Upper lobe of right lung (tissue), 1 donor: ENCODE results near the gene BTF3. TPM values are rescaled to one million over a fixed set of nuclear protein-coding genes. Genes with fewer than 3 reads are reported as not detected.

Experiments
- ATAC-seq: fragments of 200-7000 bp; cut with Tn5 transposase; one replicate; pipeline ENCODE4 v1.9.1; 2020; ENCODE audit warnings: mild to moderate bottlenecking, moderate library complexity
- DNase-seq: peaks from one replicate; pipeline ENCODE4 v3.0.0-alpha.2; 2020
- H3K27ac ChIP-seq: fragments of 200-600 bp; one replicate; pipeline ENCODE4 v1.8.0; 2022
- H3K27me3 ChIP-seq: fragments of 200-600 bp; one replicate; pipeline ENCODE4 v1.8.0; 2022; ENCODE audit warnings: mild to moderate bottlenecking
- H3K36me3 ChIP-seq: fragments of 200-600 bp; one replicate; pipeline ENCODE4 v1.8.0; 2022
- H3K4me1 ChIP-seq: fragments of 200-600 bp; one replicate; pipeline ENCODE4 v1.8.0; 2022
- H3K4me3 ChIP-seq: fragments of 200-600 bp; one replicate; pipeline ENCODE4 v1.8.0; 2022; ENCODE audit warnings: mild to moderate bottlenecking
- H3K9me3 ChIP-seq: fragments of 200-600 bp; one replicate; pipeline ENCODE4 v1.8.0; 2022
- intact Hi-C: fragments of 100-400 bp; cut with DNase I; formaldehyde crosslinking; loops from one replicate; pipeline ENCODE4 v1.11.0; 2022
- total RNA-seq: library from RNA; stranded (reverse); fragmentation: NEBNext Ultra II Directional; extraction: Animal tissue kit (Norgen Biotek cat#: 25700); gene quantifications from one replicate; pipeline ENCODE4 v1.2.1, GENCODE V29; 2021
- TF ChIP-seq, protein P1 (sequence below): fragments of 200-600 bp; IDR thresholded peaks from one replicate; pipeline ENCODE4 v1.8.0; 2022; ENCODE audit warnings: antibody characterized with exemption
- donor health status: DM: no; HTN: yes; CAD: no; lungs with severe emphysema.

Gene BTF3
- total RNA-seq, 1 donor from 2014 or later: 394 TPM

DNA sequence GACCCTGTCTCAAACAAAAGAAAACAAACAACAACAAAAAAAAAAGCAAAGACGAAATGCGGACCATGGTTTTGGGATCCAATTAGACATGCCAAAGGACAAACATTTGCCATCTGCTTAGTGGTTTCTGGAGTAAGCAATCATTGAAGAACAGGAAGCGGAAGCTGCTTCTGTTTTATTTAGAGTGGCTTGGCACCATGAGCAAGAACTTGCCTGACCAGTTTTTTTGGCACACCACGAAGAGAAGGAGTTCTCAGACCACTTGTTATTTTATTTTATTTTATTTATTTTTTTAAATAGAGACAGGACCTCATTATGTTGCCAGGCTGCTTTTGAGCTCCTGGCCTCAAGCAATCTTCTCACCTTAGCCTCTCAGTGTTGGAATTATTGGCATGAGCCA is 17.0 kb downstream of the BTF3 start:
- no peak overlapping the region for H3K4me3 ChIP-seq
- peak overlapping the region; percentile 53 for H3K27ac ChIP-seq
- no peaks in the 10 kb centered on the region for H3K36me3 ChIP-seq
- DNase-seq (no peak), ATAC-seq (peak; percentile 51)
- no peaks in the 10 kb centered on the region for H3K9me3 ChIP-seq
- intact Hi-C loops: no loop called here
- no peaks in the 10 kb centered on the region for H3K27me3 ChIP-seq
- H3K4me1 ChIP-seq: peaks cover 3% of the 10 kb centered on the region
- TF ChIP-seq, protein P1, sequence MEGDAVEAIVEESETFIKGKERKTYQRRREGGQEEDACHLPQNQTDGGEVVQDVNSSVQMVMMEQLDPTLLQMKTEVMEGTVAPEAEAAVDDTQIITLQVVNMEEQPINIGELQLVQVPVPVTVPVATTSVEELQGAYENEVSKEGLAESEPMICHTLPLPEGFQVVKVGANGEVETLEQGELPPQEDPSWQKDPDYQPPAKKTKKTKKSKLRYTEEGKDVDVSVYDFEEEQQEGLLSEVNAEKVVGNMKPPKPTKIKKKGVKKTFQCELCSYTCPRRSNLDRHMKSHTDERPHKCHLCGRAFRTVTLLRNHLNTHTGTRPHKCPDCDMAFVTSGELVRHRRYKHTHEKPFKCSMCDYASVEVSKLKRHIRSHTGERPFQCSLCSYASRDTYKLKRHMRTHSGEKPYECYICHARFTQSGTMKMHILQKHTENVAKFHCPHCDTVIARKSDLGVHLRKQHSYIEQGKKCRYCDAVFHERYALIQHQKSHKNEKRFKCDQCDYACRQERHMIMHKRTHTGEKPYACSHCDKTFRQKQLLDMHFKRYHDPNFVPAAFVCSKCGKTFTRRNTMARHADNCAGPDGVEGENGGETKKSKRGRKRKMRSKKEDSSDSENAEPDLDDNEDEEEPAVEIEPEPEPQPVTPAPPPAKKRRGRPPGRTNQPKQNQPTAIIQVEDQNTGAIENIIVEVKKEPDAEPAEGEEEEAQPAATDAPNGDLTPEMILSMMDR: no peak

DNA sequence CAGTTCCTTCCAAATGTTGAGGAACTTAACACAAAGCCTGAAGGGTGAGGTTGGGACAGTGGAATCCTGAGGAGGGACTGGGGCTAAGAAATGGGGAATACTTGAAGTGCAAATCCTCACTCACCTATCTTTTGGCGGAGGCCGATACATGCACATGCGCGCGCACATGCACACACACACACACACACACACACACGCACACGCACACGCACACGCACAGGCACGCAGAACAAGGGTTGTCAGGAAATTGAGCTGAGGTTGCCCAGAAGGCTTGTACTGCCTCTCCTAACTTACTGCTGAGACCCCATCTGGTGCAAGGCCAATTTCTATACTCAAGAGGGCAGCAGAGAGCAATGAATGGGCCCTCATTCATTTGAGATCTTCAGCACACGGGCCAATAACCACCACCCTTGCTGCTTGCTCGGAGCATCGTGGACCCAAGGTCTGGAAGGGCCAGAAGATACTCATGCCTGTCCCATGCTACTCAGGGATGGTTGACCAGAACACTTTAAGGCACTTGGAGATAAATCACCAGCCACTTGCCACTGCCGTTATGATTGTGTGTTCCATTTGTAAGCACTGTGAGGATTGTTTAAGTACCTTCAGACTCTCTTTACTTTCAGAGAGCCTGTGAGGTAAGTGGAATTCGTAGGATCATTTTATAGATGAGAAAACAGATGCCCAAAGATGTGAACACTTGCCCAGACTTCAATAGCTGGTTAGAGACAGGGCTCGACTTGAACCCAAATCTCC is 21.5 kb downstream of the BTF3 start:
- Histone ChIP-seq H3K36me3 (no peaks in the 10 kb centered on the region), H3K4me3 (no peak overlapping the region), H3K9me3 (no peaks in the 10 kb centered on the region), H3K4me1 (peaks cover 3% of the 10 kb centered on the region), H3K27ac (no peak overlapping the region), H3K27me3 (no peaks in the 10 kb centered on the region)
- TF ChIP-seq, protein P1: peak; percentile 66
- intact Hi-C loops: no loop called here
- DNase-seq (no peak), ATAC-seq (peak; percentile 97)

DNA sequence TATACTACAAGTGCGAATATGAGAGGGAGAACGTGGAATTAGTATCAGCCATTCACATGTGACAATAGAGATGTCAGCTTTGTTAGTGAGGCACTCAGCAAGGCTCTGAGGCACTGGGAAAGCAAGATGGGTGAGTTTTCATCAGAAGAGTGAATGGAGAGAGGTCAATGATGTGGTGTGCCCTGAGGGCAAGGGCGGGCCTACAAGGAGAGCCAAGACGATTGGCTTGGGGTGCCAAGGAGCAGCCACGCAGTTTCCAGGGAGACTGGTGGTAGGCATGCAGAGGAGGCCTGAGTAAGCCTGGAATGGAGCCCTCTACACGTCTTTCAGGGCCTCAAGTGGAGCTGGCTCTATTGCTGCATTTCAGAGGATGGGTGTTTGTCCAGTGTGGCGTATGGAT is 24.7 kb downstream of the BTF3 start:
- no peak overlapping the region for H3K27ac ChIP-seq
- DNase-seq: no peak
- ATAC-seq: no peak
- H3K27me3 ChIP-seq: no peaks in the 10 kb centered on the region
- no peaks in the 10 kb centered on the region for H3K36me3 ChIP-seq
- intact Hi-C loops: no loop called here
- no peak overlapping the region for H3K4me3 ChIP-seq
- H3K9me3 ChIP-seq: no peaks in the 10 kb centered on the region
- TF ChIP-seq, protein P1: no peak
- no peaks in the 10 kb centered on the region for H3K4me1 ChIP-seq

DNA sequence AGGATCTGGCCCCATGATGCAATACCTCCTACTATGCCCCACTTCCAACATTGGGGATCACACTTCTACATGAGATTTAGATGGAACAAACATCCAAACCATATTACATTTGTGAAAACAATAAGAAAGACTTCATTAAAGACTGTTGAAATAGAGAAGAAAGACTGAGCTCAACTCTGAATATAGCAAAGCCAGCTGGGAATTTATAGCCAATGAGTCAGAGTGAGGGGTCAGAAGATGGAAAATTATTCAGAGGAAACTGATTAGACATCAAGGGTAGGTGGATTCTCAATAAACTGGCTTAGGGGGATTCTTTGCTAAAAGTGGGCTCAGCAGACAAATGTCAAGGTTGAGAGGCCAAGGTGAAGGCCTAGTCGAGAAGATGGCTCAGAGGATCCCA is 25.6 kb downstream of the BTF3 start:
- H3K27me3 ChIP-seq: no peaks in the 10 kb centered on the region
- TF ChIP-seq, protein P1: no peak
- ATAC-seq: no peak

DNA sequence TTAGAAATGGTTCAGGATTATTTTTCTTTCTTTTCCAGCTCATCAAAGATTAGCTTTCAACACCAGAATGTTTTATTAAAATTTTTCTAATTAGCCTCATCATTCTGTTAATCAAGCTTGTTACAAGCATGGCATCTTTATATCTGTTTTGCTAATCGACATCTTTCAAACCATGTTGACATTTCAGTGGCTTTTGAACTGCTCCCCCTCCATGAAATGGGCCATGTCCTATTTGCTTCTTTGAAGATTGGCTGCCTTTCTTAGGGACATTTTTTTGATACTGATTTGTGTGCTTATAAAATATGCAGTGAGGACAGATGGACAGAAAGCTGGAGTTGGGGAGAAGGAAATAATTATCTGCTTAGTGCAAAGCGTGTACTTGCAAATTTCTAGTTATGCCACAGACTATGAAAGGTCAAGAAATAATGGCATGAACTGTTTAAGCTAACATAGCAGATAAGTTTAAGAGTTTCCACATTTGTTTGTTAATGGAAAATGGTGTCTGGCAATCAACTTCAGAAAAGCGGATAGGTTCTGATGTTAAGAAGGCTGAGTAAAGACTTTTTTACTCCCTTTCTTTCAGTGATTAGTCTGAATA is 27.5 kb downstream of the BTF3 start:
- TF ChIP-seq, protein P1: no peak
- no peaks in the 10 kb centered on the region for H3K36me3 ChIP-seq
- ATAC-seq (no peak), DNase-seq (no peak)
- H3K4me1 ChIP-seq: no peaks in the 10 kb centered on the region
- H3K4me3 ChIP-seq: no peak overlapping the region
- H3K27ac ChIP-seq: no peak overlapping the region
- no peaks in the 10 kb centered on the region for H3K27me3 ChIP-seq
- H3K9me3 ChIP-seq: no peaks in the 10 kb centered on the region
- intact Hi-C loops: no loop called here

More for the DNA sequence above, 25.6 kb downstream of the BTF3 start:
- Histone ChIP-seq H3K4me3 (no peak overlapping the region), H3K36me3 (no peaks in the 10 kb centered on the region), H3K27ac (no peak overlapping the region), H3K9me3 (no peaks in the 10 kb centered on the region), H3K4me1 (no peaks in the 10 kb centered on the region)
- intact Hi-C loops: no loop called here
- no peak for DNase-seq
